ENCODE results near the gene TBC1D10B.

DNA sequence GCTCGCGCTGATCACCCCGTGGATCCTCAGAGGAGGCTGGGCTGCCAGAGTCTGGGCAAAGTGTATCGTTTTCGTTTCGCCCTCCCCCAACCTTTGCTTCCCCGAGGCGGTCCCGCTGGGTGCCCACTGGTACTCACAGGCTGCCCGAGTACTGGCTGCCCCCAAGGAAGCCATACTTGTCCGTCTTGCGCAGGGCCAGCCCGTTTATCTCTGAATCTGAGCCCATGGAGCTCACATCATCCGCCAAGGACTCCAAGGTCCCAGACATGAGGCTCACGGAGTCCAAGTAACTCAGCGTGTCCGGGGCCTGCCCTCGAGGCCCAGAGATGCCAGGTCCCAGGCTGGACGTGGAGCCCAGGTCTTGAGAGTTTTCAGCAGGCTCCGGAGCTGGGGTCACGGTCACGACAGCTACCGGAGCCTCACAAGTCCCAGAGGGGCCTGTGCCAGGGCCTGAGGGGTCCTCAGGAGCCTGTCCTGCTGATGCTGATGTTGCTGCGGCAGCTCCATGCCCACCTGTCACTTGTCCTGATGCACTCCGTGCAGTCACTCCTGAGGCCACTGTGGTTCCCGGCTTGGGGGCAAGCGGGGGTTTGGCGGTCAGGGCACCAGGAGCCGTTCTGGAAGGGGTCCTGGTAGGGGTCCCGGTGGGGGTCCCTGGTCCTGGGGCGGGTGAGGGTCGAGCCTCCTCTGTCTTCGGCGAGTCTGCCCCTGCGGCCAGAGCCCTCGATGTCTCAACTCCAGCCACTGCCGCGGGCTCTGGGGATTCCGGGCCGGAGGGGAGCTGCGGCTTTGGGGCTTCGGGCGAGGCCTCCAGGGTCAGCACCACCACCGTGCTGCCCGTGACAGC lies 980 bp downstream of the TBC1D10B start:
- TF ChIP-seq CTCF (IDR thresholded peaks at IDR 0.05): no peak
- TF ChIP-seq POLR2A (IDR thresholded peaks at IDR 0.05): no peak

All from esophagus squamous epithelium (tissue), 4 donors.